HepG2 (cell line): ENCODE measurements around the gene ZDHHC8. TPM values are rescaled to one million over a fixed set of nuclear protein-coding genes. Genes with fewer than 3 reads are reported as not detected.

Experiments
- AKAP8 ChIP-seq: sonication (generic); formaldehyde crosslinking; IDR thresholded peaks from 2 replicates; pipeline ENCODE4 v1.5.1; 2020; ENCODE audit warnings: mild to moderate bottlenecking, missing genetic modification reagents
- ATF7-NPFF ChIP-seq: sonication (generic); formaldehyde crosslinking; IDR thresholded peaks from 2 replicates; pipeline ENCODE4 v1.8.1; 2023; ENCODE audit warnings: mild to moderate bottlenecking, low read depth, missing genetic modification reagents, moderate library complexity
- BRD4 ChIP-seq: sonication (generic); formaldehyde crosslinking; IDR thresholded peaks from 2 replicates; pipeline ENCODE4 v1.4.0; 2020; ENCODE audit warnings: missing genetic modification reagents
- CAMTA2 ChIP-seq: sonication (generic); formaldehyde crosslinking; IDR thresholded peaks from 2 replicates; pipeline ENCODE4 v1.4.0; 2020; ENCODE audit warnings: mild to moderate bottlenecking, missing genetic modification reagents, borderline replicate concordance
- EEA1 ChIP-seq: sonication (generic); formaldehyde crosslinking; IDR thresholded peaks from 2 replicates; pipeline ENCODE4 v1.5.1; 2020; ENCODE audit warnings: mild to moderate bottlenecking, missing genetic modification reagents, borderline replicate concordance
- FOXK1 ChIP-seq: sonication (generic); formaldehyde crosslinking; IDR thresholded peaks from 2 replicates; pipeline ENCODE4 v1.4.0; 2020; ENCODE audit warnings: low read depth, missing genetic modification reagents, borderline replicate concordance
- FOXM1 ChIP-seq: sonication (generic); formaldehyde crosslinking; IDR thresholded peaks from 2 replicates; pipeline ENCODE4 v1.5.0; 2020; ENCODE audit warnings: missing genetic modification reagents
- KAT7 ChIP-seq: IDR thresholded peaks from 2 replicates; pipeline ENCODE4 v1.6.1; 2018; ENCODE audit warnings: borderline replicate concordance, missing compliant biosample characterization
- MTF2 ChIP-seq: sonication (generic); formaldehyde crosslinking; IDR thresholded peaks from 2 replicates; pipeline ENCODE4 v1.5.0; 2020; ENCODE audit warnings: missing genetic modification reagents, borderline replicate concordance
- NKX3-1 ChIP-seq: sonication (generic); formaldehyde crosslinking; IDR thresholded peaks from 2 replicates; pipeline ENCODE4 v1.5.0; 2020; ENCODE audit warnings: missing genetic modification reagents
- PAF1 ChIP-seq: IDR thresholded peaks from 2 replicates; pipeline ENCODE4 v1.6.1; 2016; ENCODE audit warnings: missing genetic modification reagents, missing compliant biosample characterization
- PAWR ChIP-seq: sonication (generic); formaldehyde crosslinking; IDR thresholded peaks from 2 replicates; pipeline ENCODE4 v1.4.0; 2020; ENCODE audit warnings: missing genetic modification reagents, mild to moderate bottlenecking, borderline replicate concordance
- PCBP2 ChIP-seq: fragments of 200-400 bp; formaldehyde crosslinking; optimal IDR thresholded peaks from 2 replicates; pipeline ENCODE3; 2018; ENCODE audit warnings: low read length, low read depth; ENCODE audit not compliant: poor library complexity, severe bottlenecking
- POLR2AphosphoS5 ChIP-seq: IDR thresholded peaks from 2 replicates; pipeline ENCODE4 v1.6.1; 2012; ENCODE audit warnings: low read depth, low read length
- PRMT3 ChIP-seq: sonication (generic); formaldehyde crosslinking; IDR thresholded peaks from 2 replicates; pipeline ENCODE4 v1.8.1; 2022; ENCODE audit warnings: low read depth, mild to moderate bottlenecking, moderate library complexity, missing genetic modification reagents, borderline replicate concordance
- RBM22 ChIP-seq: fragments of 200-400 bp; formaldehyde crosslinking; optimal IDR thresholded peaks from 2 replicates; pipeline ENCODE3; 2017; ENCODE audit warnings: mild to moderate bottlenecking, low read length, moderate library complexity
- REL ChIP-seq: sonication (generic); formaldehyde crosslinking; conservative IDR thresholded peaks from 2 replicates; pipeline ENCODE4 v1.8.0; 2022; ENCODE audit warnings: mild to moderate bottlenecking, missing genetic modification reagents, moderate library complexity
- SMARCC2 ChIP-seq: fragments of 450-650 bp; IDR thresholded peaks from 2 replicates; pipeline ENCODE4 v1.6.1; 2017; ENCODE audit warnings: antibody characterized with exemption, mild to moderate bottlenecking
- SP4 ChIP-seq: sonication (generic); formaldehyde crosslinking; IDR thresholded peaks from 2 replicates; pipeline ENCODE4 v1.8.1; 2023; ENCODE audit warnings: mild to moderate bottlenecking, missing genetic modification reagents
- STAT5B ChIP-seq: sonication (generic); formaldehyde crosslinking; IDR thresholded peaks from 2 replicates; pipeline ENCODE4 v1.4.0; 2020; ENCODE audit warnings: missing genetic modification reagents
- ZBTB1 ChIP-seq: sonication (generic); formaldehyde crosslinking; IDR thresholded peaks from 2 replicates; pipeline ENCODE4 v1.4.0; 2020; ENCODE audit warnings: missing genetic modification reagents, borderline replicate concordance
- ZBTB3 ChIP-seq: sonication (generic); formaldehyde crosslinking; IDR thresholded peaks from 2 replicates; pipeline ENCODE4 v1.4.0; 2020; ENCODE audit warnings: low read depth, mild to moderate bottlenecking, moderate library complexity, missing genetic modification reagents, borderline replicate concordance
- ZFP62 ChIP-seq: sonication (generic); formaldehyde crosslinking; IDR thresholded peaks from 2 replicates; pipeline ENCODE4 v1.4.0; 2020; ENCODE audit warnings: missing genetic modification reagents
- ZNF337 ChIP-seq: sonication (generic); formaldehyde crosslinking; IDR thresholded peaks from 2 replicates; pipeline ENCODE4 v1.5.1; 2020; ENCODE audit warnings: missing genetic modification reagents, low read depth, mild to moderate bottlenecking, borderline replicate concordance
- ZNF350 ChIP-seq: sonication (generic); formaldehyde crosslinking; IDR thresholded peaks from 2 replicates; pipeline ENCODE4 v1.4.0; 2020; ENCODE audit warnings: mild to moderate bottlenecking, low read depth, missing genetic modification reagents, borderline replicate concordance
- ZNF432 ChIP-seq: sonication (generic); formaldehyde crosslinking; IDR thresholded peaks from 2 replicates; pipeline ENCODE4 v1.5.0; 2020; ENCODE audit warnings: missing genetic modification reagents, mild to moderate bottlenecking, borderline replicate concordance
- ZNF550 ChIP-seq: sonication (generic); formaldehyde crosslinking; IDR thresholded peaks from 2 replicates; pipeline ENCODE4 v1.4.0; 2020; ENCODE audit warnings: mild to moderate bottlenecking, missing genetic modification reagents, borderline replicate concordance
- polyA plus RNA-seq, 8 experiments: library from polyadenylated mRNA; depleted of rRNA in 3 of 8; stranded (reverse) in 7 of 8; unstranded in 1 of 8; fragments of >200 nt; fragmentation: Illumina TruSeq in 4 of 8; extraction: Trizol in 4 of 8; gene quantifications; 2 replicates each; pipeline versions ENCODE4 v1.2.1 to v1.2.3, GENCODE V29; 2011 to 2016; ENCODE audit warnings: low read depth in 4 of 8, missing spikeins in 1 of 8, mixed read lengths in 1 of 8; ENCODE audit not compliant: insufficient read depth in 1 of 8
- total RNA-seq, 5 experiments: library from RNA; depleted of rRNA; stranded (reverse); fragments of >200 nt; fragmentation: Illumina TruSeq; extraction: Trizol; gene quantifications; 2 replicates each; pipeline ENCODE4 v1.2.3, GENCODE V29; 2016; ENCODE audit warnings: low read depth in 1 of 5
- TF ChIP-seq, protein P1 (sequence below): sonication (generic); formaldehyde crosslinking; conservative IDR thresholded peaks from 2 replicates; pipeline ENCODE4 v1.8.0; 2022; ENCODE audit warnings: low read depth, missing genetic modification reagents
- TF ChIP-seq, protein P2 (sequence below): sonication (generic); formaldehyde crosslinking; IDR thresholded peaks from 2 replicates; pipeline ENCODE4 v1.4.0; 2020; ENCODE audit warnings: missing genetic modification reagents

Gene ZDHHC8
- total and polyA plus RNA-seq, 2 of the 13 experiments (the other 11 are each of a cell fraction or from before 2014, with no cell fraction given): 7.5 to 21.3 TPM

DNA sequence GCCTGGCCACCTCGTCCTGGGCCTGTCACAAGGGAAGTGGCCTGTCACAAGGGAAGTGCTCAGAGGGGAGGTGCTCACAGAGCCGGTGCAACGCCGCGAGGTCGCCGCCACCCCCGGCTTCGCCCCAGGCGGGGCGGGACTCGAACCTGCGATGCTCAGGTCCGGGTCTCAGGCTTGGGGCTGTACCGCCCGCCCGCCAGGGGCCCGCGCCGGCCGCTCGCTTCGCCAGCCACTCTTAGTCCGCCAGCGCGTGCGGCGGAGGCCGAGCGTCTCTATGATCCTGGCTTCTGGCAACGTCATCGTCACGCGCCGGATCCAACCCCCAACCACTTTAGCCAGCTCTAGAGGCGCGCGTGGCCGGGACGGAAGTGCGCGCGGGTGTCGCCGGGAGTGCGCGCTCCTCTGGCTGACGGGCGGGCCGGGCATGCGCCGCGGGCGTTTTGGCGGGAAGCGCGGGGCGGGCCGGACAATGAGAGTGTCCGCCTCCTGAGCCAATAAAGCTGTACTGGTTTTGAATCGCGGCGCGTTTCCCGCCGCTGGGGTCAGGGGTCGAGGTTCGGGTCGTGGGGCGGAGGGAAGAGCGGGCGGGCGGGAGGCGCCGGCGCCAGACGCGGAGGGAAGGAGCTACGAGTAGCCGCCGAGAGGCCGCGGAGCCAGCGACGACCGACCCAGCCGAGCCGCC lies 14.5 kb upstream of the ZDHHC8 start, which contains the start of gene TRMT2A (continued):
- peak; percentile 92 for TF ChIP-seq ATF7-NPFF
- peak; percentile 88; the same call in 1 of the 2 replicates for TF ChIP-seq FOXK1
- no peak for TF ChIP-seq ZNF350
- TF ChIP-seq POLR2AphosphoS5: 0 out of 2 replicates have a peak, but pooled peaks have one; percentile 31
- TF ChIP-seq ZBTB3 (CRISPR knock-in tag): no peak
- TF ChIP-seq NKX3-1 (CRISPR knock-in tag): peak; percentile 90
- TF ChIP-seq AKAP8 (CRISPR knock-in tag): no peak; the same call in 1 of the 2 replicates
- TF ChIP-seq ZNF550: no peak
- TF ChIP-seq CAMTA2 (CRISPR knock-in tag): no peak
- no peak; the same call in 1 of the 2 replicates for TF ChIP-seq KAT7 (CRISPR knock-in tag)
- TF ChIP-seq SP4 (CRISPR knock-in tag): peak; percentile 86
- no peak for TF ChIP-seq FOXM1 (CRISPR knock-in tag)
- no peak for TF ChIP-seq RBM22
- no peak for TF ChIP-seq MTF2 (CRISPR knock-in tag)
- no peak for TF ChIP-seq SMARCC2
- no peak for TF ChIP-seq PCBP2
- no peak for TF ChIP-seq EEA1 (CRISPR knock-in tag)
- TF ChIP-seq STAT5B (CRISPR knock-in tag): no peak
- TF ChIP-seq ZNF432 (CRISPR knock-in tag): no peak
- TF ChIP-seq ZNF337 (CRISPR knock-in tag): no peak
- peak; percentile 96; the same call in 1 of the 2 replicates for TF ChIP-seq REL (CRISPR knock-in tag)
- TF ChIP-seq, protein P1, sequence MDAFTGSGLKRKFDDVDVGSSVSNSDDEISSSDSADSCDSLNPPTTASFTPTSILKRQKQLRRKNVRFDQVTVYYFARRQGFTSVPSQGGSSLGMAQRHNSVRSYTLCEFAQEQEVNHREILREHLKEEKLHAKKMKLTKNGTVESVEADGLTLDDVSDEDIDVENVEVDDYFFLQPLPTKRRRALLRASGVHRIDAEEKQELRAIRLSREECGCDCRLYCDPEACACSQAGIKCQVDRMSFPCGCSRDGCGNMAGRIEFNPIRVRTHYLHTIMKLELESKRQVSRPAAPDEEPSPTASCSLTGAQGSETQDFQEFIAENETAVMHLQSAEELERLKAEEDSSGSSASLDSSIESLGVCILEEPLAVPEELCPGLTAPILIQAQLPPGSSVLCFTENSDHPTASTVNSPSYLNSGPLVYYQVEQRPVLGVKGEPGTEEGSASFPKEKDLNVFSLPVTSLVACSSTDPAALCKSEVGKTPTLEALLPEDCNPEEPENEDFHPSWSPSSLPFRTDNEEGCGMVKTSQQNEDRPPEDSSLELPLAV: no peak
- TF ChIP-seq ZFP62 (CRISPR knock-in tag): no peak
- TF ChIP-seq, protein P2, sequence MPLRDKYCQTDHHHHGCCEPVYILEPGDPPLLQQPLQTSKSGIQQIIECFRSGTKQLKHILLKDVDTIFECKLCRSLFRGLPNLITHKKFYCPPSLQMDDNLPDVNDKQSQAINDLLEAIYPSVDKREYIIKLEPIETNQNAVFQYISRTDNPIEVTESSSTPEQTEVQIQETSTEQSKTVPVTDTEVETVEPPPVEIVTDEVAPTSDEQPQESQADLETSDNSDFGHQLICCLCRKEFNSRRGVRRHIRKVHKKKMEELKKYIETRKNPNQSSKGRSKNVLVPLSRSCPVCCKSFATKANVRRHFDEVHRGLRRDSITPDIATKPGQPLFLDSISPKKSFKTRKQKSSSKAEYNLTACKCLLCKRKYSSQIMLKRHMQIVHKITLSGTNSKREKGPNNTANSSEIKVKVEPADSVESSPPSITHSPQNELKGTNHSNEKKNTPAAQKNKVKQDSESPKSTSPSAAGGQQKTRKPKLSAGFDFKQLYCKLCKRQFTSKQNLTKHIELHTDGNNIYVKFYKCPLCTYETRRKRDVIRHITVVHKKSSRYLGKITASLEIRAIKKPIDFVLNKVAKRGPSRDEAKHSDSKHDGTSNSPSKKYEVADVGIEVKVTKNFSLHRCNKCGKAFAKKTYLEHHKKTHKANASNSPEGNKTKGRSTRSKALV (CRISPR knock-in tag): no peak
- TF ChIP-seq ZBTB1 (CRISPR knock-in tag): no peak
- TF ChIP-seq BRD4 (CRISPR knock-in tag): no peak
- 0 out of 2 replicates have a peak, but pooled peaks have one; percentile 71 for TF ChIP-seq PAWR (CRISPR knock-in tag)
- peak; percentile 70 for TF ChIP-seq PRMT3 (CRISPR knock-in tag)
- no peak for TF ChIP-seq PAF1 (CRISPR knock-in tag)
